K562 (cell line): ENCODE results near the gene AOC1. TPM values are rescaled to one million over a fixed set of nuclear protein-coding genes. Genes with fewer than 3 reads are reported as not detected.

ENCODE experiments used
- CHCHD3 ChIP-seq: fragments of 250-450 bp; sonication (Bioruptor Pico); IDR thresholded peaks from 2 replicates; pipeline ENCODE4 v2.1.2; 2022; ENCODE audit warnings: mild to moderate bottlenecking
- CREB3 ChIP-seq: fragments of 450-650 bp; conservative IDR thresholded peaks from 2 replicates; pipeline ENCODE4 v1.6.1; 2016; ENCODE audit warnings: missing genetic modification characterization, low read depth, mild to moderate bottlenecking, missing compliant biosample characterization, moderate library complexity
- CREBBP ChIP-seq: IDR thresholded peaks from one replicate; pipeline ENCODE4 v1.6.1; 2012; ENCODE audit warnings: low read depth, mild to moderate bottlenecking, control low read depth, inconsistent platforms, low read length
- CREM ChIP-seq: IDR thresholded peaks from 2 replicates; pipeline ENCODE4 v1.6.1; 2014; ENCODE audit warnings: antibody characterized with exemption, low read depth
- GABPA ChIP-seq: fragments of 200-800 bp; sonication (Bioruptor generic); conservative IDR thresholded peaks from 2 replicates; pipeline ENCODE4 v1.6.1; 2016; ENCODE audit warnings: low read depth, missing genetic modification characterization, missing compliant biosample characterization
- GABPB2 ChIP-seq: fragments of 250-450 bp; sonication (Bioruptor Pico); conservative IDR thresholded peaks from 2 replicates; pipeline ENCODE4 v1.5.1; 2021; ENCODE audit warnings: mild to moderate bottlenecking
- HDAC2 ChIP-seq: fragments of 450-650 bp; IDR thresholded peaks from 2 replicates; pipeline ENCODE4 v1.6.1; 2016; ENCODE audit warnings: mild to moderate bottlenecking
- KDM2B ChIP-seq: fragments of 250-450 bp; sonication (Bioruptor Pico); IDR thresholded peaks from 2 replicates; pipeline ENCODE4 v1.8.0; 2021; ENCODE audit warnings: mild to moderate bottlenecking, moderate library complexity
- KLF1 ChIP-seq: fragments of 450-650 bp; IDR thresholded peaks from 2 replicates; pipeline ENCODE4 v1.6.1; 2016; ENCODE audit warnings: missing genetic modification characterization, missing compliant biosample characterization
- L3MBTL2 ChIP-seq: fragments of 450-650 bp; IDR thresholded peaks from 2 replicates; pipeline ENCODE4 v1.6.1; 2016; ENCODE audit warnings: mild to moderate bottlenecking, moderate library complexity
- MBD1 ChIP-seq: fragments of 250-450 bp; sonication (Bioruptor Pico); IDR thresholded peaks from 2 replicates; pipeline ENCODE4 v1.8.0; 2022; ENCODE audit warnings: inconsistent platforms
- MCM2 ChIP-seq: fragments of 450-650 bp; IDR thresholded peaks from 2 replicates; pipeline ENCODE4 v1.6.1; 2017; ENCODE audit warnings: low read depth, mild to moderate bottlenecking
- MEF2A ChIP-seq: IDR thresholded peaks from 2 replicates; pipeline ENCODE4 v1.6.1; 2011; ENCODE audit warnings: low read depth, mild to moderate bottlenecking, low read length, moderate library complexity; ENCODE audit not compliant: control insufficient read depth
- NCOA1 ChIP-seq: fragments of 450-650 bp; IDR thresholded peaks from 2 replicates; pipeline ENCODE4 v1.6.1; 2016; ENCODE audit warnings: low read depth
- NCOA4 ChIP-seq: fragments of 450-650 bp; IDR thresholded peaks from 2 replicates; pipeline ENCODE4 v1.6.1; 2018; ENCODE audit warnings: mild to moderate bottlenecking; ENCODE audit not compliant: partially characterized antibody
- NFRKB ChIP-seq: fragments of 450-650 bp; IDR thresholded peaks from 2 replicates; pipeline ENCODE4 v1.6.1; 2016; ENCODE audit warnings: low read depth
- POLR3G ChIP-seq: IDR thresholded peaks from 2 replicates; pipeline ENCODE4 v1.6.1; 2011; ENCODE audit not compliant: insufficient read length, insufficient replicate concordance; ENCODE audit errors: extremely low read depth
- SRSF9 ChIP-seq: fragments of 200-400 bp; formaldehyde crosslinking; IDR thresholded peaks from 2 replicates; pipeline ENCODE4 v1.6.1; 2017; ENCODE audit warnings: low read depth, low read length, borderline replicate concordance
- TAF15 ChIP-seq: fragments of 200-400 bp; formaldehyde crosslinking; IDR thresholded peaks from 2 replicates; pipeline ENCODE4 v1.6.1; 2017; ENCODE audit warnings: mild to moderate bottlenecking, low read depth, low read length, moderate library complexity
- TRIM28 ChIP-seq: fragments of 450-650 bp; IDR thresholded peaks from 2 replicates; pipeline ENCODE4 v1.6.1; 2017
- TSC22D4 ChIP-seq: fragments of 450-650 bp; IDR thresholded peaks from 2 replicates; pipeline ENCODE4 v1.6.1; 2016; ENCODE audit warnings: missing genetic modification characterization, missing biosample characterization, control low read depth
- XRCC3 ChIP-seq: fragments of 450-650 bp; IDR thresholded peaks from 2 replicates; pipeline ENCODE4 v1.6.1; 2017; ENCODE audit warnings: mild to moderate bottlenecking, moderate library complexity
- ZBTB33 ChIP-seq: sonication (generic); formaldehyde crosslinking; IDR thresholded peaks from 2 replicates; pipeline ENCODE4 v1.8.1; 2023; ENCODE audit warnings: mild to moderate bottlenecking, missing genetic modification reagents
- ZKSCAN3 ChIP-seq: fragments of 250-450 bp; sonication (Bioruptor Pico); IDR thresholded peaks from 2 replicates; pipeline ENCODE4 v1.4.0; 2020
- ZNF134 ChIP-seq: fragments of 250-450 bp; sonication (Bioruptor Pico); conservative IDR thresholded peaks from 2 replicates; pipeline ENCODE4 v1.4.0; 2020
- ZNF324 ChIP-seq: fragments of 250-450 bp; sonication (Bioruptor Pico); IDR thresholded peaks from 2 replicates; pipeline ENCODE4 v1.4.0; 2020; ENCODE audit warnings: mild to moderate bottlenecking
- ZNF384 ChIP-seq: IDR thresholded peaks from 2 replicates; pipeline ENCODE4 v1.6.1; 2012; ENCODE audit warnings: low read depth, low read length, improper control_type of control experiment
- ZNF436 ChIP-seq: fragments of 250-450, 450-650 bp; sonication (Bioruptor Pico); formaldehyde crosslinking; IDR thresholded peaks from 2 replicates; pipeline ENCODE4 v1.7.0; 2020; ENCODE audit warnings: mild to moderate bottlenecking
- ZNF444 ChIP-seq: fragments of 250-450 bp; sonication (Bioruptor Pico); IDR thresholded peaks from 2 replicates; pipeline ENCODE4 v1.4.0; 2020; ENCODE audit warnings: mild to moderate bottlenecking, moderate library complexity
- polyA plus RNA-seq, 8 experiments: library from polyadenylated mRNA; depleted of rRNA in 4 of 8; stranded (reverse) in 5 of 8; unstranded in 3 of 8; fragments of >200 nt; fragmentation: Nextera tagmentation in 2 of 8; fragmentation: Illumina TruSeq in 1 of 8; extraction: Ambion mirVana in 2 of 8; extraction: Trizol in 1 of 8; gene quantifications; 2 replicates each; pipeline versions ENCODE4 v1.2.1 to v1.2.3, GENCODE V29; 2011 to 2014; ENCODE audit warnings: inconsistent platforms in 1 of 8, missing spikeins in 1 of 8
- total RNA-seq, 7 experiments: library from RNA; depleted of rRNA in 6 of 7; stranded (reverse); fragments of >200 nt in 6 of 7; fragmentation: Illumina TruSeq in 2 of 7; extraction: Trizol in 2 of 7; gene quantifications; 2 replicates each; pipeline versions ENCODE4 v1.2.1 to v1.2.3, GENCODE V29; 2011 to 2021; ENCODE audit warnings: low replicate concordance in 1 of 7

Gene AOC1
- total and polyA plus RNA-seq, 9 of the 15 experiments (the other 6 are each of a cell fraction or from before 2014, with no cell fraction given), result not detected

- TF ChIP-seq TSC22D4 (tag) (no peak), GABPB2 (CRISPR knock-in tag) (no peak), POLR3G (no peak), TRIM28 (no peak), ZNF444 (CRISPR knock-in tag) (no peak), MEF2A (no peak), XRCC3 (no peak), MBD1 (no peak), HDAC2 (no peak), ZBTB33 (peak; percentile 87), ZNF324 (CRISPR knock-in tag) (no peak), ZNF384 (no peak), NCOA4 (no peak), CREBBP (no peak), KLF1 (tag) (no peak), ZNF436 (no peak), NFRKB (0 out of 2 replicates have a peak, but pooled peaks have one; percentile 66), ZNF134 (CRISPR knock-in tag) (no peak), TAF15 (no peak), CREM (0 out of 2 replicates have a peak, but pooled peaks have one; percentile 39), ZKSCAN3 (no peak), MCM2 (no peak), L3MBTL2 (peak; percentile 76), NCOA1 (no peak), CREB3 (tag) (no peak), CHCHD3 (no peak), KDM2B (CRISPR knock-in tag) (no peak), GABPA (tag) (no peak), SRSF9 (no peak)
Observed at GRCh38 chr7:150824379-150825177, 27.7 kb upstream of the AOC1 start (continued).
